H1 (cell line): Measurements from ENCODE around the gene ZNF184. TPM values are rescaled to one million over a fixed set of nuclear protein-coding genes. Genes with fewer than 3 reads are reported as not detected.

Experiments
- CTCF ChIA-PET: fragments of 300-600 bp; sonication (Branson Sonifier 250); formaldehyde crosslinking; loops from one replicate; lab custom pipeline; 2021; ENCODE audit not compliant: partially characterized antibody; lab: Charles Lee
- POLR2A ChIA-PET: fragments of 300-600 bp; sonication (Branson Sonifier 250); formaldehyde crosslinking; loops from one replicate; lab custom pipeline; 2021; ENCODE audit warnings: inconsistent platforms; ENCODE audit not compliant: partially characterized antibody; lab: Charles Lee
- DNase-seq, 2 experiments: peaks; one replicate each; pipeline versions ENCODE4 v3.0.0 to v3.0.0-alpha.2; 2010 to 2022; ENCODE audit warnings: low spot score in 2 of 2, low read depth in 1 of 2, mixed read lengths in 1 of 2
- FAIRE-seq: peaks from 2 replicates; lab custom pipeline; 2011; peaks lifted over from hg19 to GRCh38; lab: Jason Lieb, UNC
- H2AFZ ChIP-seq: 2 replicates; pipeline ENCODE4 v1.8.1; 2012; ENCODE audit warnings: low read length, inconsistent platforms
- H2AK5ac ChIP-seq: 2 replicates; pipeline ENCODE4 v1.6.1; 2013; ENCODE audit warnings: low read depth, low read length
- H2BK120ac ChIP-seq: replicated peaks from 2 replicates; pipeline ENCODE3; 2013; ENCODE audit warnings: low read depth, low read length, inconsistent platforms
- H2BK12ac ChIP-seq: 2 replicates; pipeline ENCODE4 v1.6.1; 2013; ENCODE audit warnings: low read depth, low read length
- H2BK15ac ChIP-seq: 2 replicates; pipeline ENCODE4 v1.6.1; 2013; ENCODE audit warnings: low read length
- H2BK20ac ChIP-seq: 2 replicates; pipeline ENCODE4 v1.6.1; 2013; ENCODE audit warnings: low read length
- H2BK5ac ChIP-seq: 2 replicates; pipeline ENCODE4 v1.6.1; 2013; ENCODE audit warnings: low read depth, low read length
- H3K14ac ChIP-seq: 2 replicates; pipeline ENCODE4 v1.6.1; 2013; ENCODE audit warnings: inconsistent platforms; ENCODE audit not compliant: insufficient read length
- H3K18ac ChIP-seq: 2 replicates; pipeline ENCODE4 v1.6.1; 2013; ENCODE audit warnings: low read length; ENCODE audit errors: extremely low read depth
- H3K23ac ChIP-seq: 2 replicates; pipeline ENCODE4 v1.6.1; 2013; ENCODE audit warnings: inconsistent platforms; ENCODE audit not compliant: insufficient read length
- H3K23me2 ChIP-seq: 2 replicates; pipeline ENCODE4 v1.6.1; 2013; ENCODE audit warnings: low read depth, low read length
- H3K27ac ChIP-seq: 2 replicates; pipeline ENCODE4 v1.6.1; 2011; ENCODE audit warnings: low read depth, low read length, inconsistent platforms
- H3K27me3 ChIP-seq, 4 experiments: replicated peaks in 1 of 4; 1 replicate in 1 of 4; 2 replicates in 3 of 4; pipeline versions ENCODE4 v1.6.1 to v1.8.1; 2011 to 2013; ENCODE audit warnings: low read length in 3 of 4, mild to moderate bottlenecking in 3 of 4, inconsistent platforms in 2 of 4, mixed read lengths in 2 of 4, moderate library complexity in 1 of 4; ENCODE audit not compliant: control insufficient read depth in 3 of 4, insufficient read depth in 3 of 4; ENCODE audit errors: extremely low read depth in 1 of 4
- H3K36me3 ChIP-seq, 4 experiments: 2 replicates each; pipeline versions ENCODE4 v1.6.1 to v1.8.1; 2011 to 2013; ENCODE audit warnings: mild to moderate bottlenecking in 4 of 4, low read length in 3 of 4, moderate library complexity in 2 of 4, control low read depth in 1 of 4, inconsistent platforms in 1 of 4; ENCODE audit not compliant: insufficient read depth in 4 of 4, control insufficient read depth in 2 of 4
- H3K4ac ChIP-seq: replicated peaks from 2 replicates; pipeline ENCODE3; 2013; ENCODE audit warnings: low read length, low read depth, mixed read lengths, inconsistent platforms; ENCODE audit not compliant: insufficient read length
- H3K4me1 ChIP-seq, 4 experiments: replicated peaks in 1 of 4; 1 replicate in 1 of 4; 2 replicates in 3 of 4; pipeline versions ENCODE4 v1.6.1 to v1.8.1; 2011 to 2013; ENCODE audit warnings: low read length in 3 of 4, inconsistent platforms in 2 of 4, mixed read lengths in 1 of 4; ENCODE audit not compliant: insufficient read depth in 4 of 4, control insufficient read depth in 3 of 4
- H3K4me2 ChIP-seq, 2 experiments: 2 replicates each; pipeline versions ENCODE4 v1.6.1 to v1.8.1; 2011 to 2013; ENCODE audit warnings: low read depth in 2 of 2, low read length in 2 of 2, control low read depth in 1 of 2, inconsistent platforms in 1 of 2, mild to moderate bottlenecking in 1 of 2; ENCODE audit not compliant: insufficient read depth in 1 of 2
- H3K4me3 ChIP-seq, 4 experiments: fragments of 200-600, 300-600 bp in 1 of 4; sonication (generic), shearing (Covaris generic), sonication (Bioruptor Twin) in 1 of 4; 2 replicates each; pipeline versions ENCODE4 v1.5.1 to v1.8.1; 2011 to 2016; ENCODE audit warnings: low read length in 4 of 4, low read depth in 3 of 4, control low read depth in 2 of 4, inconsistent platforms in 2 of 4, mild to moderate bottlenecking in 2 of 4, mixed read lengths in 1 of 4, moderate library complexity in 1 of 4; ENCODE audit not compliant: insufficient read depth in 2 of 4; ENCODE audit errors: extremely low read depth in 1 of 4
- H3K56ac ChIP-seq: replicated peaks from 2 replicates; pipeline ENCODE3; 2013; ENCODE audit warnings: low read depth, mild to moderate bottlenecking, mixed read lengths, low read length, inconsistent platforms; ENCODE audit not compliant: insufficient read length
- H3K79me1 ChIP-seq: 2 replicates; pipeline ENCODE4 v1.6.1; 2013; ENCODE audit warnings: low read depth, low read length, control low read depth
- H3K79me2 ChIP-seq, 2 experiments: 2 replicates each; pipeline versions ENCODE4 v1.6.1 to v1.8.1; 2012 to 2013; ENCODE audit warnings: low read length in 2 of 2, mild to moderate bottlenecking in 2 of 2, inconsistent platforms in 1 of 2; ENCODE audit not compliant: insufficient read depth in 2 of 2, control insufficient read depth in 1 of 2
- H3K9ac ChIP-seq, 4 experiments: replicated peaks in 1 of 4; 1 replicate in 1 of 4; 2 replicates in 3 of 4; pipeline versions ENCODE4 v1.6.1 to v1.8.1; 2011 to 2013; ENCODE audit warnings: low read depth in 3 of 4, low read length in 3 of 4, control low read depth in 2 of 4, mild to moderate bottlenecking in 2 of 4, moderate library complexity in 2 of 4, inconsistent platforms in 1 of 4; ENCODE audit errors: extremely low read depth in 1 of 4
- H3K9me3 ChIP-seq, 2 experiments: 2 replicates each; pipeline versions ENCODE4 v1.6.1 to v1.8.1; 2012 to 2013; ENCODE audit warnings: mild to moderate bottlenecking in 2 of 2, moderate library complexity in 2 of 2, control low read depth in 1 of 2, inconsistent platforms in 1 of 2, low read depth in 1 of 2, low read length in 1 of 2, mixed read lengths in 1 of 2; ENCODE audit not compliant: insufficient read depth in 2 of 2
- H4K20me1 ChIP-seq, 2 experiments: replicated peaks in 1 of 2; 2 replicates each; pipeline versions ENCODE3 to v1.8.1; 2011 to 2013; ENCODE audit warnings: inconsistent platforms in 2 of 2, low read length in 2 of 2, mild to moderate bottlenecking in 1 of 2; ENCODE audit not compliant: insufficient read depth in 2 of 2, control insufficient read depth in 1 of 2
- H4K5ac ChIP-seq: 2 replicates; pipeline ENCODE4 v1.6.1; 2013; ENCODE audit warnings: low read length, low read depth, mixed read lengths, inconsistent platforms; ENCODE audit not compliant: insufficient read length
- H4K8ac ChIP-seq: 2 replicates; pipeline ENCODE4 v1.8.0; 2013; ENCODE audit warnings: mild to moderate bottlenecking, moderate library complexity, low read length, inconsistent platforms; ENCODE audit not compliant: insufficient read depth; ENCODE audit errors: extremely low read depth
- H4K91ac ChIP-seq: replicated peaks from 2 replicates; pipeline ENCODE3; 2013; ENCODE audit warnings: low read length, mixed read lengths, inconsistent platforms; ENCODE audit not compliant: insufficient read length
- CHD1 ChIP-seq: IDR thresholded peaks from 2 replicates; pipeline ENCODE4 v1.6.1; 2012; ENCODE audit warnings: low read depth, low read length, improper control_type of control experiment
- JUN ChIP-seq: IDR thresholded peaks from 2 replicates; pipeline ENCODE4 v1.6.1; 2011; ENCODE audit warnings: low read depth, mild to moderate bottlenecking, improper control_type of control experiment, low read length
- TEAD4 ChIP-seq: IDR thresholded peaks from 2 replicates; pipeline ENCODE4 v1.6.1; 2012; ENCODE audit warnings: low read depth, low read length, inconsistent platforms, mixed read lengths
- WGBS, 2 experiments: shearing (Covaris generic) in 1 of 2; methylation state at CpG; one replicate each; pipeline versions ENCODE4 v1.1.6 to v1.1.7; 2013 to 2015; ENCODE audit warnings: low lambda C conversion rate in 2 of 2, mixed read lengths in 2 of 2, inconsistent platforms in 1 of 2, low coverage in 1 of 2, missing lambda C conversion rate in 1 of 2; ENCODE audit not compliant: insufficient replicate concordance in 2 of 2, insufficient coverage in 1 of 2, insufficient read length in 1 of 2; ENCODE audit errors: extremely low coverage in 1 of 2, missing lambda C conversion rate in 1 of 2; 5-methylcytosine and 5-hydroxymethylcytosine counted together
- polyA plus RNA-seq, 7 experiments: library from polyadenylated mRNA; depleted of rRNA in 3 of 7; stranded (reverse) in 5 of 7; unstranded in 2 of 7; fragments of >200 nt in 5 of 7; fragments of 200-250 nt in 2 of 7; gene quantifications; 1 replicate in 5 of 7; 2 replicates in 1 of 7; 4 replicates in 1 of 7; pipeline versions ENCODE4 v1.2.1 to v1.2.3, GENCODE V29; 2011 to 2013; ENCODE audit warnings: missing spikeins in 2 of 7, mixed read lengths in 2 of 7
- total RNA-seq: library from RNA; stranded (reverse); fragmentation: NEBNext Ultra II Directional; extraction: Animal tissue kit (Norgen Biotek cat#: 25700); gene quantifications from 2 replicates; pipeline ENCODE4 v1.2.1, GENCODE V29; 2021

Gene ZNF184
- total and polyA plus RNA-seq, 2 of the 8 experiments (the other 6 are each of a cell fraction or from before 2014, with no cell fraction given) = 1.9 to 12.3 TPM

- Histone ChIP-seq H2AK5ac (no peak overlapping the region), H3K9me3 (peaks cover 2 to 5% of the 10 kb centered on the region in 2 experiments; a peak in 1 of 4 replicates), H3K27me3 (no peaks in the 10 kb centered on the region), H3K79me1 (no peaks in the 10 kb centered on the region), H3K23ac (no peak overlapping the region), H3K56ac (no peak overlapping the region), H2BK15ac (no peak overlapping the region), H4K8ac (no peak overlapping the region), H3K36me3 (no peaks in the 10 kb centered on the region), H2BK120ac (no peak overlapping the region), H3K27ac (no peak overlapping the region), H3K4me2 (no peak overlapping the region), H3K4ac (no peak overlapping the region), H2BK5ac (no peak overlapping the region), H3K4me3 (no peak overlapping the region), H2AFZ (no peak overlapping the region), H3K4me1 (no peaks in the 10 kb centered on the region), H3K18ac (no peak overlapping the region), H2BK12ac (no peak overlapping the region), H2BK20ac (no peak overlapping the region), H3K23me2 (no peaks in the 10 kb centered on the region; the same call in 1 of the 2 replicates), H3K79me2 (no peaks in the 10 kb centered on the region), H3K14ac (no peak overlapping the region), H4K20me1 (no peaks in the 10 kb centered on the region), H4K91ac (no peak overlapping the region), H3K9ac (no peak overlapping the region), H4K5ac (no peak overlapping the region)
- DNase-seq (no peak), FAIRE-seq (no peak)
- POLR2A ChIA-PET = no interaction called here
- no peak for TF ChIP-seq JUN
- TF ChIP-seq TEAD4 = no peak
- TF ChIP-seq CHD1 = no peak
- 80% methylated on average over 1 of the region's 1 CpG; no CpG with 5 or more reads in 1 of the 2 experiments for WGBS, 2 experiments
- CTCF ChIA-PET = no interaction called here
These were observed 39.2 kb downstream of the ZNF184 start for GRCh38 chr6:27433714-27434113.
